HG03521 (cell line): ENCODE measurements around the gene EDC3.

Experiments
- ATAC-seq: cut with Tn5 transposase; IDR thresholded peaks from one replicate; pipeline ENCODE4 v1.9.1; 2021; ENCODE audit warnings: mild to moderate bottlenecking, moderate library complexity; ENCODE audit not compliant: unreplicated experiment

EDC3 gene

DNA sequence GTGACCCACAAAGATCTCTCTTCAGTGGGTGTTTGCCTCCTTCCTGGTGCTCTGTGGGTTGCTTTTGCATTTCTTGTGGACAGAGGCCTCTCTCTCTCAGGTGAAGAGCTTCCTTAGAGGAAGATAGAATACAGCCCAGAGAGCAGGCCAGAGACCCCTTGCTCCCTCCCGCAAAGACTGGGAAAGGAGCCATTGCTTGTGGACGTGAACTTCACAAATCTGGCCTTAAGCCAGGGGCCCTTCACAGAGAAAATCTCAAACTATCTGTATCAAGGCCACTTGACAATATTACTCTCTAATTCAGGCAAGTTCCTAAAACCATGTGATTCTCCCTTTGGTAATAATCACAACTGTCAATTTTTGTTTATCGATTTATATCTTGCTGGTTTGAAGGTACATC is 110.6 kb downstream of the EDC3 start:
- no peak for ATAC-seq

DNA sequence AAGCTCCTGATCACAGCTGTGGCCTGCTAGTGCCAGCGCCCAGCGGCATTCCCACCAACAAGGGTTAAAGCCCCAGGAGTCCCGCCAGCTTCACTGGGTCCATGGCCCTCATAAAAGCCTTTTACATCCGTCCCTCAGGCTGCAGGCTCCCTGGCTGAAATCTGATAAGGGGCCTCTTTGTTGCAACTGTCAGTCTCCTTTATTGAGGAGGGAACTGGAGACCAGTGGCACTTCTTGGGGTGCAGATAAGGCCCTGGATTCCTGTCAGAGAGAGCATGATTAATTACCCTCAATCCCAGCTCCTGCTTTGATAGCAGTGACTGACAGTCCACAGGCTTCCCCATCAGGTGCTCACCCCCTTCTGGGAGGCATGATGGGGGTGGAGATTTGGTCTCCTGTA is 111.0 kb downstream of the EDC3 start:
- no peak for ATAC-seq

DNA sequence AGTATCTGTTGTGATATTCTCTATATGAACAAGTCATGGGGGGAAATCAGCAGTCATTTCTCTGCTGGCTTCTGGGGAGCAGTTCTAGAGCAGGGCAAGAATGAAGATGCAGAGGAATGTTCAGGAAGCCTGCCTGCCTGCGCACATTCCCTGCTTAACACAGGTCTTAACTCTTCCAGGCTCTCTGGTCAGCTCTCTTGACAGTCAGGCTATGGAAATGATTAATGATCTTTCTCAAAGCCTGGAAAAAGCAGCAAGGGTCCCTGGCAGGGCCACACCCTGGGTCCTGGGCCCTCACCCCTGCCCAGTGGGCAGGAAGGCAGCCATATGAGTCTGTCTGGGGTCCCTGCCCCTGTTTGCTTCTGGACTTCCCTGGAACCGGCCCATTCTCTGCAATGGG is 111.6 kb downstream of the EDC3 start:
- ATAC-seq, result no peak
